Stimulated activated CD8-positive, alpha-beta memory T cell treated with anti-CD3 and anti-CD28 coated beads, Interleukin-4, amount 100 ng/mL, for 4 hours (primary cell): ENCODE measurements around the gene WWOX.

Source experiments
- DNase-seq, 2 donors: peaks; one replicate each; pipeline ENCODE4 v3.0.0-alpha.2; 2020; ENCODE audit warnings: low read depth in 2 of 2, low spot score in 1 of 2

WWOX gene

GRCh38 chr16:78703936-78704335, 604.5 kb downstream of the WWOX start:
- DNase-seq: no peak

GRCh38 chr16:78704416-78704815, 605.0 kb downstream of the WWOX start:
- DNase-seq: no peak

GRCh38 chr16:78705694-78706093, 606.2 kb downstream of the WWOX start:
- no peak for DNase-seq

GRCh38 chr16:78706637-78707036, 607.2 kb downstream of the WWOX start:
- no peak for DNase-seq

- DNase-seq: no peak
Observed at GRCh38 chr16:78709137-78709884, 609.9 kb downstream of the WWOX start.

- no peak for DNase-seq
Observed at GRCh38 chr16:78715106-78715505, 615.7 kb downstream of the WWOX start.

GRCh38 chr16:78715673-78716072, 616.2 kb downstream of the WWOX start:
- no peak for DNase-seq

- no peak for DNase-seq
Observed at GRCh38 chr16:78718141-78718540, 618.7 kb downstream of the WWOX start.

- no peak for DNase-seq
Observed at GRCh38 chr16:78720416-78720815, 621.0 kb downstream of the WWOX start.

- DNase-seq: no peak
Observed at GRCh38 chr16:78727536-78727935, 628.1 kb downstream of the WWOX start.

GRCh38 chr16:78729687-78730086, 630.2 kb downstream of the WWOX start:
- no peak for DNase-seq

- DNase-seq: no peak
Observed at GRCh38 chr16:78731785-78732184, 632.3 kb downstream of the WWOX start.

- DNase-seq: no peak
Observed at GRCh38 chr16:78732696-78733095, 633.2 kb downstream of the WWOX start.

GRCh38 chr16:78735337-78735736, 635.9 kb downstream of the WWOX start:
- no peak for DNase-seq

GRCh38 chr16:78737630-78738029, 638.2 kb downstream of the WWOX start:
- DNase-seq: no peak

- no peak for DNase-seq
Observed at GRCh38 chr16:78738557-78738956, 639.1 kb downstream of the WWOX start.

GRCh38 chr16:78740269-78740668, 640.8 kb downstream of the WWOX start:
- DNase-seq: no peak

GRCh38 chr16:78742501-78743283, 643.2 kb downstream of the WWOX start:
- DNase-seq: peak; percentile 38 to 60

- no peak for DNase-seq
Observed at GRCh38 chr16:78743556-78743955, 644.1 kb downstream of the WWOX start.

- DNase-seq: no peak
Observed at GRCh38 chr16:78744099-78744498, 644.6 kb downstream of the WWOX start.

GRCh38 chr16:78744796-78745107, 645.3 kb downstream of the WWOX start:
- no peak for DNase-seq

- no peak for DNase-seq
Observed at GRCh38 chr16:78745108-78746019, 645.9 kb downstream of the WWOX start.
